WI38 (cell line): ENCODE measurements around the gene TNIP1.

Experiments used
- H3K4me3 ChIP-seq: 2 replicates; pipeline ENCODE4 v1.5.1; 2011; ENCODE audit warnings: low read depth, mild to moderate bottlenecking, control low read depth, low read length
- TF ChIP-seq, protein P1 (sequence below): IDR thresholded peaks from 2 replicates; pipeline ENCODE4 v1.5.1; 2012; ENCODE audit warnings: low read depth, mild to moderate bottlenecking, control low read depth, low read length

Gene TNIP1

DNA sequence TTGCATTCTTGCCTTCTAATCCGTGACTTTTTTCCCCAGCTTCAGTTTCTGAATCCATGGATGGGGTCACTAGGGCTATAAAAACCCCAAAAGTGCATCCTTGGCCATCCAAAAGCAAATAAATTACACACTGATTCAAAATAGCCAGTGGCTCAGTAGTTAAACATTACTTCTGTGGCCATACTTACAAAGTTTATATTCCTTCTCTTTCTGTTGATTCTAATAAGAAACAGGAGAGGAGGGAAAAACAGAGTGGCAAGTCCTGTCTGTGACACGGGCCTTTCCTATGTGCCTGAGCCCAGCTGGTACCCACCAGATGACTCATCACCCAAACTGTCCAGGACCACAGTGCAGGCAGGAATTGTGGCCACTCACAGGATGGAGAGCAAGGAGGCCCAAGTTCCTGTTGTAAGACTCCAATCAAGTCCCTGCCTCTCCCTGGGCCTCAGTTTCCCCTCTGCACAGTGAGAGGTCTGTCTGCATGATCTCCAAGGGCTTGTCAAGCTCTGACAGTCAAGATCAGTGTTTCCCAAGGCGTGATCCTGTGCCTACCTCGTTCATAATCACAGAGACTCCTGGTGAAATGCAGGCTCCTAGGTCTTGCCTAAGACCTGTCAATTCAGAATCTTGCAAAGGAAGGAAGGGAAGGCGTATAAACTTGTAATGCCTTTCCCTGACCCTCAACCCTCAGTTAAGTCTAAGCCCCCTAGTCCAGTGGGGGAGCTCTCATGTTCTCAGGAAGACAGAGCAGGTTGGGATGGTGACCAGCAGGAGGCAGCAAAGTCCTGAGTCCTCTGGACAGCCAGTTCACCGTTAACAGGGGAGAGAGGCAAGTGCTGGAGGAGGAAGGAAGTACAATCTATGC lies 29.5 kb downstream of the TNIP1 start:
- no peak overlapping the region for H3K4me3 ChIP-seq
- TF ChIP-seq, protein P1, sequence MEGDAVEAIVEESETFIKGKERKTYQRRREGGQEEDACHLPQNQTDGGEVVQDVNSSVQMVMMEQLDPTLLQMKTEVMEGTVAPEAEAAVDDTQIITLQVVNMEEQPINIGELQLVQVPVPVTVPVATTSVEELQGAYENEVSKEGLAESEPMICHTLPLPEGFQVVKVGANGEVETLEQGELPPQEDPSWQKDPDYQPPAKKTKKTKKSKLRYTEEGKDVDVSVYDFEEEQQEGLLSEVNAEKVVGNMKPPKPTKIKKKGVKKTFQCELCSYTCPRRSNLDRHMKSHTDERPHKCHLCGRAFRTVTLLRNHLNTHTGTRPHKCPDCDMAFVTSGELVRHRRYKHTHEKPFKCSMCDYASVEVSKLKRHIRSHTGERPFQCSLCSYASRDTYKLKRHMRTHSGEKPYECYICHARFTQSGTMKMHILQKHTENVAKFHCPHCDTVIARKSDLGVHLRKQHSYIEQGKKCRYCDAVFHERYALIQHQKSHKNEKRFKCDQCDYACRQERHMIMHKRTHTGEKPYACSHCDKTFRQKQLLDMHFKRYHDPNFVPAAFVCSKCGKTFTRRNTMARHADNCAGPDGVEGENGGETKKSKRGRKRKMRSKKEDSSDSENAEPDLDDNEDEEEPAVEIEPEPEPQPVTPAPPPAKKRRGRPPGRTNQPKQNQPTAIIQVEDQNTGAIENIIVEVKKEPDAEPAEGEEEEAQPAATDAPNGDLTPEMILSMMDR: peak; percentile 88

DNA sequence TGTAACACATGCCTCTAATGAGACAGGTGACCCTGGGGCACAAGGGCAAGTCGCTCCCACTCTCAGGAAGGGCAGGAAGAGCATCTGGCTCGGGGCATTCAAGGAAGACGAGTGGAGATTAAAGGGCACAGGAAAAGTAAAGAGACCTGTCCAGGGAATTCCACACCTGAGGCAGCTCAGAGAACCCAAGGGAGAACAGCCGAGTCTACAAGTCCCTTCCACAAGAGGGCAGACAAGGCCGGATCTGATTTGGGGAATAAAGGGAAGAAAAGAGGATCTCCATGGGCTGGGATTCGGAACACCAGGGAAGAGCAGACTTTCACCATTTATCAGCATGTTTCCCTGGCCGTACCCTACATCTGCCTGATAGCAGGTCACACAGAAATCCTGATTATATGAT lies 32.3 kb downstream of the TNIP1 start:
- TF ChIP-seq, protein P1: peak; percentile 31; the same call in 1 of the 2 replicates
- no peak overlapping the region for H3K4me3 ChIP-seq

DNA sequence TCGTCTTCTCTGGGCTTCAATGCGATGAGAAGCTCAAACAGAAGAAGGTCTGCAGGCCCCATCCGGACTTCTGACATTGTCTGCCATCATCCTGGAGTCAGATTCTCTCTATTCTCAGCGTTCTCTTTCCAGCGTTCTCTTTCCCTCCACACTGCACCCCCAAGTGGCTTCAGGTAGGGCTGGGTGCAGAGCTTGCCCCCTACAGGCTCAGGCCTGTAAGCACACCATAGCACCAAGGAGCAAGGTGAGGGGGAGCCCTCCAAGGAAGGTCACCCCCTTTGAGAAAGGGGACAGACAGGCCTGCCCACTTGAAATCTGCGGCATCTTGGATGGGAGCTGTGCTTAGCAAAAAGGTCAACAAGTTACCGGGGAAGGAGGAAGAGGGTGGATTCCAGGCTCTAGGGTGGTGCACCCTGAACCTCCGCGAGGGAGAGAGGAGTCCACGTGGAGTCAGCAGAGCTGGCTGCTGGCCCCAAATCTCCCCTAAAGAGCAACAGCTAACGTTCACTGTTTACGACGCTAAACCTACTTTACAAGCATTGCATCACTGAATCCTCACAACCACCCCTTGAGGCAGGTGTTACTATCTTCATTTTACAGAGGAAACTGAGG lies 32.9 kb downstream of the TNIP1 start:
- H3K4me3 ChIP-seq: no peak overlapping the region
- TF ChIP-seq, protein P1: peak; percentile 97

DNA sequence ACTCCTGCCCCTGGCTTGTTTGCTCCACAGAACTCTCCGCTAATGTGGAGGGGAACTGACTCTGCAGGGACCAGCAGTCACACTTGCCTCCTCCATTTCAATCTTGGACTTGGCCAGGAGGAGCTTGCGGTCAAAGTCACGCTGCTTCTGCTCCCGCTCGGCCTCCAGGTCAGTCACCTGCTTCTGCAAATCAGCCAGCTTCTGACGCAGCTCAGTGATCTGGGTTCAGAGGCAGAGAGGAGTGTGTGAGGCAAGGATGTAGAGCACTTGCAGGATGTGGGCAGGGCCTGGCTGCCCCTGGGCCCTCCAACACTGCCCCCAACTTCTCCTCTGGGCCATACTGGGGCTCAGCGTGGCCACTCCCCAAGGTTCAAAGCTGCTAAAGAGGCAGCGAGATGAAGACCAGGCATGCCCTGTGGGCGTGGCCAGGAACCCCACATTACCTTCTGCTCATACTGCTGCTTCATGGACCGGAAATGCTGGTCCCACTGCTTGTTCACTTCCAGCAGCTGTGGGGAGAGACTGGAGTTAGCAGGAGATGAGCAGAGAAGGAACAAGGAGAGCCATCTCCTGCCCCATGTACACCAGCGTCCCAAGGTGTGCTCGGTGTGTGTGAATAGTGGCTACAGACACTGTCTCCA lies 38.3 kb downstream of the TNIP1 start:
- TF ChIP-seq, protein P1: no peak

DNA sequence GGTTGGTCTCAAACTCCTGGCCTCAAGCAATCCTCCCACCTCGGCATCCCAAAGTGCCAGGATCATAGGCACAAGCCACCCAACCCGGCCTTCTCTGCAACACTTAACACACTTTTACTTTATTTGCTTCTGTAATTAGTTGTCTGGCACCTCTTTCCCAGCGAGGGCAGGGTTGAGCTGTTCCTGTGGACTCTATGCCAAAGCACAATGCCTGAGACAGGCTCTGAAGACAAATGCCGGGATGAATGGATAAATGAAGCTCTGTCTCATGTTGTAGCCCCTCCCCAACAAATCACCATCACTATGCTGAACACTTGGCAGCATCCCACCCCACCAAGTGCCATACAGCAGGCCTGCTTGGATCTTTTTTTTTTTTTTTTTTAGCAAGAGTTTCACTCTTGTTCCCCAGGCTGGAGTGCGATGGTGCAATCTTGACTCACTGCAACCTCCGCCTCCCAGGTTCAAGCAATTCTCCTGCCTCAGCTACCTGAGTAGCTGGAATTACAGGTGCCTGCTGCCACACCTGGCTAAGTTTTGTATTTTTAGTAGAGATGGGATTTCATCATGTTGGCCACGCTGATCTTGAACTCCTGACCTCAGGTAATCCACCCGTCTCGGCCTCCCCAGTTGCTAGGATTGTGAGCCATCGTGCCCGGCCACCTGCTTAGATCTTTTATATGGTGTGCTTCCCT lies 39.1 kb downstream of the TNIP1 start:
- H3K4me3 ChIP-seq: no peak overlapping the region
- TF ChIP-seq, protein P1: no peak

More for the DNA sequence above, 38.3 kb downstream of the TNIP1 start:
- no peak overlapping the region for H3K4me3 ChIP-seq

DNA sequence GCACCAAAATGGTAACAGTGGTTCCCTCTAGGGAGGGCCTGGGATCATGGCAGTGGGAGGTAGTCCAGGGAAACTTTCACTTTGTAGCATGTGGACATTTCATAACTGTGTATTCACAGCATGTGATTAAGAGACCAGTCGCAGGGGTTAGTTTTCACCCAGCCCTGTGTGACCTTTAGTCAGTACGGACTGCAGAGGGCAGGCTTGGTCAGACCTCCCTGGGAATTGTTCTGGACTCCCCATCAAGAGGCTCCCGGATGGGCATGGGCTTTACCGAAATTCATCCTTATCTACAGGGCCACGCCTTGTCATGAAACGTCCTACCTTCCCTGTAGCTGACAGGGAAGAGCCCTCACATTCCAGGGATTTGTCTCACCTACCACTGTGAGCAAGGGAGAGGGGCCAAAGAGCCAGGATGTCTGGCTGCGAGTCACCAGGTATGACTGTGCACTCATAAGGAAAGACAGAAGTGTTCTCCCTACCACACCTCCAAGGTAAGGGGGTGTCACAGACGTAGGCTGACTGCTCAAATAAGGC lies 40.6 kb downstream of the TNIP1 start:
- TF ChIP-seq, protein P1: no peak
- no peak overlapping the region for H3K4me3 ChIP-seq
